Calu3 (cell line): ENCODE results near the gene TRPV4. TPM values are rescaled to one million over a fixed set of nuclear protein-coding genes. Genes with fewer than 3 reads are reported as not detected.
A peak's percentile ranks its signal among the peaks of the same experiment; 100 is the strongest.

Source experiments
- Bru-seq: library from RNA; stranded (reverse); fragments of 400-500 nt; gene quantifications from one replicate; lab custom pipeline; 2021; lab: Mats Ljungman, UMichigan
- BruChase-seq, 2 experiments: library from RNA; stranded (reverse); fragments of 400-500 nt; gene quantifications; one replicate each; lab custom pipeline; 2021; lab: Mats Ljungman, UMichigan
- BruUV-seq: library from RNA; stranded (reverse); fragments of 400-500 nt; replicated peaks from 2 replicates; lab custom pipeline; 2021; lab: Mats Ljungman, UMichigan
- CTCF ChIA-PET: fragments of 300-600 bp; sonication (Branson Sonifier 250); formaldehyde crosslinking; loops from one replicate; lab custom pipeline; 2022; ENCODE audit warnings: antibody characterized with exemption; lab: Charles Lee
- DNase-seq: peaks from one replicate; pipeline ENCODE4 v3.0.0; 2022
- H3K27ac Mint-ChIP-seq: one replicate; pipeline ENCODE4 v1.8.0; 2022; ENCODE audit warnings: mixed read lengths; ENCODE audit not compliant: unreplicated experiment
- H3K27me3 Mint-ChIP-seq: one replicate; pipeline ENCODE4 v1.8.0; 2022; ENCODE audit warnings: mixed read lengths; ENCODE audit not compliant: unreplicated experiment
- H3K36me3 Mint-ChIP-seq: one replicate; pipeline ENCODE4 v1.8.0; 2022; ENCODE audit warnings: mild to moderate bottlenecking, moderate library complexity, mixed read lengths; ENCODE audit not compliant: insufficient read depth, unreplicated experiment
- H3K4me1 Mint-ChIP-seq: one replicate; pipeline ENCODE4 v1.8.0; 2022; ENCODE audit warnings: mild to moderate bottlenecking, low read depth, mixed read lengths; ENCODE audit not compliant: unreplicated experiment
- H3K4me3 Mint-ChIP-seq: one replicate; pipeline ENCODE4 v1.8.0; 2022; ENCODE audit warnings: mild to moderate bottlenecking, low read depth, moderate library complexity, mixed read lengths; ENCODE audit not compliant: unreplicated experiment
- H3K9me3 Mint-ChIP-seq: one replicate; pipeline ENCODE4 v1.8.0; 2022; ENCODE audit warnings: low read depth, mixed read lengths; ENCODE audit not compliant: unreplicated experiment
- CTCF ChIP-seq: fragments of 200-600 bp; IDR thresholded peaks from one replicate; pipeline ENCODE4 v1.8.0; 2022; ENCODE audit warnings: antibody characterized with exemption; ENCODE audit not compliant: unreplicated experiment
- intact Hi-C: fragments of 100-400 bp; cut with micrococcal nuclease; formaldehyde crosslinking; loops from one replicate; pipeline ENCODE4 v1.10.0; 2022; ENCODE audit not compliant: unreplicated experiment
- long read RNA-seq: library from polyadenylated mRNA; stranded (forward); transcript quantifications from one replicate; pipeline ENCODE4 v2.0.0, GENCODE V29; 2022
- total RNA-seq: library from RNA; stranded (reverse); gene quantifications from 2 replicates; pipeline ENCODE4 v1.2.3, GENCODE V29; 2022

The TRPV4 gene
- total RNA-seq (13.0 and 25.3 TPM in 2 replicates), Bru-seq, nascent RNA (percentile 53 among the genes with signal in this experiment), BruChase-seq, experiment 1, labeled RNA remaining after a 6-hour chase (percentile 56 among the genes with signal in this experiment), BruChase-seq, experiment 2, labeled RNA remaining after a 2-hour chase (percentile 63 among the genes with signal in this experiment)
- long read RNA-seq, transcript TRPV4-201 (16 exons, 3,233 nt) = major isoform, 12 of 21 reads
- long read RNA-seq, partial matches to known transcripts = 1 of 21 reads
- long read RNA-seq, other reads (novel, unspliced or antisense) = 8 of 21 reads

GRCh38 chr12:109833307-109834189, at the start of gene TRPV4:
Gene TRPV4 (minus strand): TSS chr12:109833398. CDS start chr12:109814796, 18,602 bp downstream.
- Mint-ChIP-seq H3K4me3 (peak within 1 kb of the TSS; percentile 73), H3K27ac (peak within 1 kb of the TSS; percentile 80), H3K4me1 (peaks cover 52% of the 10 kb centered on the region), H3K27me3 (no peaks in the 10 kb centered on the region), H3K9me3 (no peaks in the 10 kb centered on the region), H3K36me3 (peaks cover 26% of the 10 kb centered on the region)
- peak; percentile 58 for DNase-seq
- intact Hi-C loops = no loop called here
- CTCF ChIA-PET = no interaction called here
- no peak for TF ChIP-seq CTCF
- BruUV-seq = no TSS peak

- H3K27ac Mint-ChIP-seq = no peak overlapping the region
- peaks cover 11% of the 10 kb centered on the region for H3K4me1 Mint-ChIP-seq
- no TSS peak for BruUV-seq
- no peak overlapping the region for H3K4me3 Mint-ChIP-seq
- no peak for DNase-seq
- H3K27me3 Mint-ChIP-seq = peaks cover 20% of the 10 kb centered on the region
- no peak for TF ChIP-seq CTCF
- H3K9me3 Mint-ChIP-seq = no peaks in the 10 kb centered on the region
- CTCF ChIA-PET = interaction anchor here (0.7 kb wide), 1 partner anchor 36 kb away, joined by 3 read pairs; no protein-coding TSS in a partner anchor
- intact Hi-C loops = loop anchor here (2.0 kb wide), 1 partner anchor 77 kb away; no protein-coding TSS in a partner anchor
- peaks cover 24% of the 10 kb centered on the region for H3K36me3 Mint-ChIP-seq
These were observed 48.6 kb upstream of the TRPV4 start for GRCh38 chr12:109881752-109882151.

GRCh38 chr12:109880938-109881337, 47.7 kb upstream of the TRPV4 start:
- Mint-ChIP-seq H3K4me1 (peaks cover 13% of the 10 kb centered on the region), H3K9me3 (no peaks in the 10 kb centered on the region), H3K4me3 (peak overlapping the region; percentile 85), H3K36me3 (peaks cover 24% of the 10 kb centered on the region), H3K27ac (peak overlapping the region; percentile 55), H3K27me3 (peaks cover 20% of the 10 kb centered on the region)
- DNase-seq = no peak
- TF ChIP-seq CTCF = no peak
- CTCF ChIA-PET = no interaction called here
- intact Hi-C loops = loop anchor here (2.0 kb wide), 1 partner anchor 76 kb away; no protein-coding TSS in a partner anchor
- no TSS peak for BruUV-seq
